Caco-2 (cell line): ENCODE data around the gene PLCB4. TPM values are rescaled to one million over a fixed set of nuclear protein-coding genes. Genes with fewer than 3 reads are reported as not detected.
A peak's percentile ranks its signal among the peaks of the same experiment; 100 is the strongest.

Source experiments
- BruUV-seq: library from RNA; stranded (reverse); fragments of 400-500 nt; replicated peaks from 2 replicates; lab custom pipeline; 2021; lab: Mats Ljungman, UMichigan
- CTCF ChIA-PET: fragments of 300-600 bp; sonication (Branson Sonifier 250); formaldehyde crosslinking; loops from one replicate; lab custom pipeline; 2022; ENCODE audit warnings: antibody characterized with exemption; lab: Charles Lee
- POLR2A ChIA-PET: fragments of 300-600 bp; sonication (Branson Sonifier 250); formaldehyde crosslinking; loops from one replicate; lab custom pipeline; 2022; ENCODE audit warnings: antibody characterized with exemption; lab: Charles Lee
- DNase-seq, 2 experiments: peaks; one replicate each; pipeline versions ENCODE4 v3.0.0 to v3.0.0-alpha.2; 2020 to 2022
- H3K27me3 ChIP-seq: replicated peaks from 2 replicates; pipeline ENCODE4 v1.6.0; 2011; ENCODE audit warnings: low read length; ENCODE audit not compliant: control insufficient read depth, insufficient read depth
- H3K36me3 ChIP-seq: 2 replicates; pipeline ENCODE4 v1.5.1; 2011; ENCODE audit warnings: low read length; ENCODE audit not compliant: control insufficient read depth, insufficient read depth
- H3K4me1 ChIP-seq: fragments of 250-450 bp; sonication (Bioruptor Pico); 2 replicates; pipeline ENCODE4 v1.5.1; 2020; ENCODE audit warnings: mild to moderate bottlenecking
- H3K4me3 ChIP-seq: 2 replicates; pipeline ENCODE4 v1.5.1; 2011; ENCODE audit warnings: low read depth, mild to moderate bottlenecking, control low read depth, low read length
- H3K9me3 ChIP-seq: fragments of 250-450 bp; sonication (Bioruptor Pico); 2 replicates; pipeline ENCODE4 v1.5.1; 2020; ENCODE audit warnings: mild to moderate bottlenecking, moderate library complexity
- H3K27ac Mint-ChIP-seq: one replicate; pipeline ENCODE4 v1.8.0; 2022; ENCODE audit warnings: mixed read lengths; ENCODE audit not compliant: unreplicated experiment
- H3K27me3 Mint-ChIP-seq: one replicate; pipeline ENCODE4 v1.8.0; 2022; ENCODE audit warnings: mixed read lengths; ENCODE audit not compliant: insufficient read depth, unreplicated experiment
- H3K36me3 Mint-ChIP-seq: one replicate; pipeline ENCODE4 v1.8.0; 2022; ENCODE audit warnings: mild to moderate bottlenecking, mixed read lengths; ENCODE audit not compliant: insufficient read depth, unreplicated experiment
- H3K4me1 Mint-ChIP-seq: one replicate; pipeline ENCODE4 v1.8.0; 2022; ENCODE audit warnings: low read depth, mixed read lengths; ENCODE audit not compliant: unreplicated experiment
- H3K4me3 Mint-ChIP-seq: one replicate; pipeline ENCODE4 v1.8.0; 2022; ENCODE audit warnings: mild to moderate bottlenecking, moderate library complexity, mixed read lengths; ENCODE audit not compliant: unreplicated experiment
- H3K9me3 Mint-ChIP-seq: one replicate; pipeline ENCODE4 v1.8.0; 2022; ENCODE audit warnings: mixed read lengths; ENCODE audit not compliant: unreplicated experiment
- intact Hi-C: fragments of 100-400 bp; cut with micrococcal nuclease; formaldehyde crosslinking; loops from one replicate; pipeline ENCODE4 v1.10.0; 2022; ENCODE audit not compliant: unreplicated experiment
- total RNA-seq: library from RNA; stranded (reverse); gene quantifications from 2 replicates; pipeline ENCODE4 v1.2.3, GENCODE V29; 2022
- TF ChIP-seq, protein P1 (sequence below), 2 experiments: fragments of 200-600 bp in 1 of 2; IDR thresholded peaks; 1 replicate in 1 of 2; 2 replicates in 1 of 2; pipeline versions ENCODE4 v1.5.1 to v1.8.0; 2011 to 2022; ENCODE audit warnings: antibody characterized with exemption in 1 of 2, control low read depth in 1 of 2, inconsistent platforms in 1 of 2, low read depth in 1 of 2, low read length in 1 of 2, mild to moderate bottlenecking in 1 of 2, moderate library complexity in 1 of 2; ENCODE audit not compliant: insufficient read depth in 1 of 2, severe bottlenecking in 1 of 2, unreplicated experiment in 1 of 2

The PLCB4 gene
- total RNA-seq, 1 experiment from 2014 or later, result 3.0 TPM

DNA sequence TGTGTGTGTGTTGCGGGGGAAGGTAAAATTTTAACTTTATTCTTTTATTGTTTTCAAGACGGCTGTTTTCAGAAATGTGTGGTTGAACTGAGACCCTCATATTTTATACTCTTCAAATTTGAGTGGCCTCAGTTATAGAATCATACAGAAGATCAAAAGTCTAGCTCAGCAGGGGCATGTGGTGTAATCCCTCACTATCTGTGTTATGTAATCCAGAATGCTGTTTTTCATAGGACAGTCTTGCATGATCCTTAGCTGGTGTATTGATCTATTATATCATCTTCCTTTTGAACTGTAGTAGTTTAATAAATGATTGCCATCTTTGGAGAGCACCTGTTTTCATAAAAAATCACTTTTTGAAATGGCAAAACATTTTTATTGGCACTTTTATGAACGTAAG, 1.4 kb downstream of the PLCB4 start:
- Mint-ChIP-seq H3K9me3 (no peaks in the 10 kb centered on the region), H3K27ac (no peak overlapping the region), H3K36me3 (peaks cover 6% of the 10 kb centered on the region), H3K27me3 (peaks cover 8% of the 10 kb centered on the region), H3K4me1 (peaks cover 13% of the 10 kb centered on the region), H3K4me3 (no peak overlapping the region)
- TF ChIP-seq, protein P1, sequence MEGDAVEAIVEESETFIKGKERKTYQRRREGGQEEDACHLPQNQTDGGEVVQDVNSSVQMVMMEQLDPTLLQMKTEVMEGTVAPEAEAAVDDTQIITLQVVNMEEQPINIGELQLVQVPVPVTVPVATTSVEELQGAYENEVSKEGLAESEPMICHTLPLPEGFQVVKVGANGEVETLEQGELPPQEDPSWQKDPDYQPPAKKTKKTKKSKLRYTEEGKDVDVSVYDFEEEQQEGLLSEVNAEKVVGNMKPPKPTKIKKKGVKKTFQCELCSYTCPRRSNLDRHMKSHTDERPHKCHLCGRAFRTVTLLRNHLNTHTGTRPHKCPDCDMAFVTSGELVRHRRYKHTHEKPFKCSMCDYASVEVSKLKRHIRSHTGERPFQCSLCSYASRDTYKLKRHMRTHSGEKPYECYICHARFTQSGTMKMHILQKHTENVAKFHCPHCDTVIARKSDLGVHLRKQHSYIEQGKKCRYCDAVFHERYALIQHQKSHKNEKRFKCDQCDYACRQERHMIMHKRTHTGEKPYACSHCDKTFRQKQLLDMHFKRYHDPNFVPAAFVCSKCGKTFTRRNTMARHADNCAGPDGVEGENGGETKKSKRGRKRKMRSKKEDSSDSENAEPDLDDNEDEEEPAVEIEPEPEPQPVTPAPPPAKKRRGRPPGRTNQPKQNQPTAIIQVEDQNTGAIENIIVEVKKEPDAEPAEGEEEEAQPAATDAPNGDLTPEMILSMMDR (IDR thresholded peaks at IDR 0.05; ENCODE audit: insufficient read depth in 1 of 2, low read depth in 1 of 2, low read length in 1 of 2, severe bottlenecking in 1 of 2, unreplicated experiment in 1 of 2), result no peak
- no TSS peak for BruUV-seq
- ChIA-PET CTCF (no interaction called here), POLR2A (no interaction called here)
- H3K4me1 ChIP-seq, result peaks cover 21% of the 10 kb centered on the region
- H3K9me3 ChIP-seq, result no peaks in the 10 kb centered on the region
- no peaks in the 10 kb centered on the region for H3K36me3 ChIP-seq
- no peaks in the 10 kb centered on the region for H3K27me3 ChIP-seq
- no peak overlapping the region for H3K4me3 ChIP-seq
- intact Hi-C loops, result no loop called here
- no peak for DNase-seq

DNA sequence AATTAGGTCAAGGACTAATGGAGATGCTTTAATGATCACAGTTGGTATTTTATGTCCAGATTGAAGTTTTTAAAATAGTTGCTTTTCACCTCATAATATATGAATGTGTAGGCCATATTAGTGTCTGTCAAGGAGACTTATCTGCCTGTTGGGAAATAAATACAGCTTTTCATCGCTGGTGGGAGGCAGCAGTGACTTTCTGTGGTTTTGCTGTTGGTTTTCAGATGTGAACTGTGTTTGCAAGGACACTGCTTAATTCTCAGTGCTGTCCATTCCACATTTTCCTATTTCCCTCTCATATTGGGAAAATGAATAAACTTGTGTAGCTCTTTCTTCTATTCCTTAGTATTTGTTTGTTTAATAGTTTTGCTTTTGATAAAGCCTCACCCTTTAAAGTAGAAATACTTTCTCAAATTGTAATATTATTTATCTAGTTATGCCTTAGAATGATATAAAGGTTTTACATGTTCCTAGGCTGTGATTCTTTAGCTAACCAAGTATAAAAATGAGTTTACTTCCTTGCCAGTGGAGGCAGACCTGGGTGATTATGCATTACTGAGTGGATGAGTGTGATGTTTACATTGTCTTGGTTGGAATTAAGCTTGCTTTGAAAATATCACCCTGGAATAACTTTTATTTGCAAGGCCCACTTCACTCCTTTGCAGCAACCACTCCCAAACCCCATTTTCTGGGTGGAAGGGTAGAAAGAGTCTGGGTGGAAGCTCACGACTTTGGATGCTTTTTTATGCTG, 3.3 kb downstream of the PLCB4 start:
- no peak for DNase-seq
- Mint-ChIP-seq H3K4me1 (peaks cover 13% of the 10 kb centered on the region), H3K9me3 (no peaks in the 10 kb centered on the region), H3K36me3 (peaks cover 6% of the 10 kb centered on the region), H3K4me3 (peak overlapping the region; percentile 47), H3K27ac (no peak overlapping the region), H3K27me3 (peaks cover 8% of the 10 kb centered on the region)
- no TSS peak for BruUV-seq
- no peaks in the 10 kb centered on the region for H3K27me3 ChIP-seq
- intact Hi-C loops, result no loop called here
- ChIA-PET CTCF (no interaction called here), POLR2A (no interaction called here)
- H3K4me1 ChIP-seq, result peaks cover 21% of the 10 kb centered on the region
- no peak overlapping the region for H3K4me3 ChIP-seq
- H3K9me3 ChIP-seq, result no peaks in the 10 kb centered on the region
- no peaks in the 10 kb centered on the region for H3K36me3 ChIP-seq
- TF ChIP-seq, protein P1 (IDR thresholded peaks at IDR 0.05; ENCODE audit: insufficient read depth in 1 of 2, low read depth in 1 of 2, low read length in 1 of 2, severe bottlenecking in 1 of 2, unreplicated experiment in 1 of 2), result no peak

DNA sequence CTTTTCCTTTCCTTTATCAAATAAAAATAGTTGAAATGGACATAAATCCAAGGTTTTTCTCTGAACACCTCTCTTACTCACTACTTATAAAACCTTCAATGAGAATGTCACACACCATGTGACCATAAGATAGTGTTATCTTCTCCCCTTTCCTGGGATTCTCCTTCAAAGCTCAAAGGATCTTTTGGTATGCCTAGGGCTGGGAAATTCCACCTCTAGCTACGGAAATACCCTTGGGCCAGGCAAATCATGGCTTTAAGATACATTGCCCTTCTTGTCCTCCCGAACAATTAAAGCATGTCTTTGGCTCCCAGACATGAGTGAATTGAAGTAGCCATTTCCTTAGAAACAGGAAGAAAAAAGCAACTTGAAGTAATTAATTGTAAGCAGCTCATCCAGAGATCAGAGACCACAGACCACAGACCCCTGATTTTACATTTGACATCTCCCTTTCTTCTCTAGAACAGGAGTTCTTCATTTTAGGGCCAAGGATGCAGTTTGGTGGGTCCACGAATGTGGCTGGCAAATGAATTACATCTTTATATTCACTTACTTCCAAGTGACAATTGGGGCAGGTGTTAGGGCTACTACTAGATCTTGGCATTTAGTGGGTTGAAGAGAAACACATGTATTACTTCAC, 4.1 kb downstream of the PLCB4 start:
- Mint-ChIP-seq H3K36me3 (peaks cover 6% of the 10 kb centered on the region), H3K27me3 (peaks cover 8% of the 10 kb centered on the region), H3K4me3 (peak overlapping the region; percentile 47), H3K27ac (no peak overlapping the region), H3K4me1 (peaks cover 13% of the 10 kb centered on the region), H3K9me3 (no peaks in the 10 kb centered on the region)
- H3K36me3 ChIP-seq, result no peaks in the 10 kb centered on the region
- H3K27me3 ChIP-seq, result no peaks in the 10 kb centered on the region
- BruUV-seq, result no TSS peak
- TF ChIP-seq, protein P1 (IDR thresholded peaks at IDR 0.05; ENCODE audit: insufficient read depth in 1 of 2, low read depth in 1 of 2, low read length in 1 of 2, severe bottlenecking in 1 of 2, unreplicated experiment in 1 of 2), result no peak
- no peak overlapping the region for H3K4me3 ChIP-seq
- DNase-seq, result no peak
- intact Hi-C loops, result no loop called here
- ChIA-PET POLR2A (no interaction called here), CTCF (no interaction called here)
- no peaks in the 10 kb centered on the region for H3K9me3 ChIP-seq
- H3K4me1 ChIP-seq, result peaks cover 21% of the 10 kb centered on the region
